SU-DHL-6 (cell line): ENCODE measurements around the gene TRIM22.

Experiments used
- H2AFZ ChIP-seq: fragments of 200-600 bp; sonication (generic); 2 replicates; pipeline ENCODE4 v1.6.1; 2014; ENCODE audit warnings: low read depth, mild to moderate bottlenecking, moderate library complexity, mixed read lengths, antibody characterized with exemption, low read length; ENCODE audit not compliant: severe bottlenecking
- H3F3A ChIP-seq: fragments of 200-600 bp; shearing (Covaris generic); 2 replicates; pipeline ENCODE4 v1.6.0; 2016; ENCODE audit warnings: antibody characterized with exemption, mild to moderate bottlenecking; ENCODE audit not compliant: insufficient read depth
- H3K27ac ChIP-seq: fragments of 200-600 bp; sonication (generic); 2 replicates; pipeline ENCODE4 v1.5.1; 2016; ENCODE audit warnings: low read depth, mild to moderate bottlenecking, low read length, moderate library complexity, mixed read lengths
- H3K27me3 ChIP-seq: fragments of 200-600 bp; sonication (generic), shearing (Covaris generic); 2 replicates; pipeline ENCODE4 v1.6.0; 2014; ENCODE audit warnings: mild to moderate bottlenecking, low read length
- H3K36me3 ChIP-seq: fragments of 200-600 bp; sonication (generic); 2 replicates; pipeline ENCODE4 v1.6.1; 2014; ENCODE audit warnings: mild to moderate bottlenecking, low read length, mixed read lengths
- H3K4me2 ChIP-seq: fragments of 300-600, 200-600 bp; shearing (Covaris generic), sonication (generic); 2 replicates; pipeline ENCODE4 v1.6.0; 2014; ENCODE audit warnings: low read length, low read depth, mild to moderate bottlenecking; ENCODE audit not compliant: poor library complexity, severe bottlenecking
- H3K4me3 ChIP-seq: fragments of 200-600 bp; sonication (generic); 2 replicates; pipeline ENCODE4 v1.5.1; 2014; ENCODE audit warnings: antibody characterized with exemption, low read length, mild to moderate bottlenecking, mixed read lengths; ENCODE audit not compliant: insufficient read depth, poor library complexity, severe bottlenecking
- H3K79me2 ChIP-seq: fragments of 200-600 bp; sonication (generic); 2 replicates; pipeline ENCODE4 v1.6.1; 2014; ENCODE audit warnings: mild to moderate bottlenecking, low read length, moderate library complexity; ENCODE audit not compliant: insufficient read depth
- H3K9ac ChIP-seq: fragments of 200-600 bp; sonication (generic); 2 replicates; pipeline ENCODE4 v1.7.0; 2014; ENCODE audit warnings: mild to moderate bottlenecking, low read length
- H3K9me2 ChIP-seq: fragments of 200-600 bp; sonication (generic); replicated peaks from 2 replicates; pipeline ENCODE4 v1.6.1; 2014; ENCODE audit warnings: low read length; ENCODE audit not compliant: insufficient read depth
- H3K9me3 ChIP-seq: fragments of 200-600 bp; sonication (generic); 2 replicates; pipeline ENCODE4 v1.6.1; 2014; ENCODE audit warnings: low read length, mixed read lengths; ENCODE audit not compliant: insufficient read depth
- H4K20me1 ChIP-seq: fragments of 200-600 bp; sonication (generic); 2 replicates; pipeline ENCODE4 v1.6.1; 2014; ENCODE audit warnings: low read depth, mild to moderate bottlenecking, antibody characterized with exemption, low read length, moderate library complexity, mixed read lengths
- CTCF ChIP-seq: fragments of 200-600 bp; sonication (generic); IDR thresholded peaks from one replicate; pipeline ENCODE4 v1.5.1; 2017; ENCODE audit warnings: antibody characterized with exemption, mild to moderate bottlenecking, low read length, moderate library complexity; ENCODE audit not compliant: insufficient read depth, poor library complexity, severe bottlenecking
- EZH2phosphoT487 ChIP-seq: fragments of 200-600 bp; sonication (generic), shearing (Covaris generic); conservative IDR thresholded peaks from 2 replicates; pipeline ENCODE4 v1.6.1; 2018; ENCODE audit warnings: mild to moderate bottlenecking, antibody characterized with exemption, low read length, moderate library complexity, mixed read lengths

The TRIM22 gene

GRCh38 chr11:5694642-5695041, 5.1 kb downstream of the TRIM22 start:
- no peaks in the 10 kb centered on the region for H3K27me3 ChIP-seq
- peaks cover 9% of the 10 kb centered on the region for H3K36me3 ChIP-seq

GRCh38 chr11:5695580-5695979, 6.0 kb downstream of the TRIM22 start:
- Histone ChIP-seq H2AFZ (no peak overlapping the region), H3K27ac (no peak overlapping the region), H3K27me3 (no peaks in the 10 kb centered on the region), H3K9me2 (no peaks in the 10 kb centered on the region), H3K4me2 (no peak overlapping the region), H3K79me2 (peaks cover 28% of the 10 kb centered on the region), H3F3A (peaks cover 19% of the 10 kb centered on the region), H3K36me3 (peaks cover 13% of the 10 kb centered on the region), H3K9ac (no peak overlapping the region), H3K4me3 (no peak overlapping the region), H4K20me1 (no peaks in the 10 kb centered on the region), H3K9me3 (no peaks in the 10 kb centered on the region)
- no peak for TF ChIP-seq EZH2phosphoT487
- no peak for TF ChIP-seq CTCF

More at GRCh38 chr11:5694642-5695041, 5.1 kb downstream of the TRIM22 start:
- Histone ChIP-seq H2AFZ (no peak overlapping the region), H3K9me2 (no peaks in the 10 kb centered on the region), H3F3A (peaks cover 14% of the 10 kb centered on the region; the same call in 1 of the 2 replicates), H3K27ac (no peak overlapping the region), H3K9ac (no peak overlapping the region), H3K9me3 (no peaks in the 10 kb centered on the region), H3K79me2 (peaks cover 37% of the 10 kb centered on the region), H4K20me1 (no peaks in the 10 kb centered on the region), H3K4me2 (no peak overlapping the region), H3K4me3 (no peak overlapping the region)
- TF ChIP-seq CTCF (no peak), EZH2phosphoT487 (no peak)

GRCh38 chr11:5696210-5696609, 6.6 kb downstream of the TRIM22 start:
- Histone ChIP-seq H3K27ac (no peak overlapping the region), H3K4me2 (no peak overlapping the region), H3K36me3 (peaks cover 17% of the 10 kb centered on the region), H3K9ac (no peak overlapping the region), H3F3A (peaks cover 21% of the 10 kb centered on the region), H2AFZ (no peak overlapping the region), H3K27me3 (no peaks in the 10 kb centered on the region), H4K20me1 (no peaks in the 10 kb centered on the region), H3K79me2 (peaks cover 22% of the 10 kb centered on the region), H3K9me3 (no peaks in the 10 kb centered on the region), H3K9me2 (no peaks in the 10 kb centered on the region), H3K4me3 (no peak overlapping the region)
- no peak for TF ChIP-seq CTCF
- no peak for TF ChIP-seq EZH2phosphoT487
